ENCODE measurements around the gene SHC4. TPM values are rescaled to one million over a fixed set of nuclear protein-coding genes. Genes with fewer than 3 reads are reported as not detected.

SHC4 gene
- total and polyA plus RNA-seq, 2 of the 8 experiments (the other 6 are each of a cell fraction or from before 2014, with no cell fraction given): 0.15 to 0.30 TPM

DNA sequence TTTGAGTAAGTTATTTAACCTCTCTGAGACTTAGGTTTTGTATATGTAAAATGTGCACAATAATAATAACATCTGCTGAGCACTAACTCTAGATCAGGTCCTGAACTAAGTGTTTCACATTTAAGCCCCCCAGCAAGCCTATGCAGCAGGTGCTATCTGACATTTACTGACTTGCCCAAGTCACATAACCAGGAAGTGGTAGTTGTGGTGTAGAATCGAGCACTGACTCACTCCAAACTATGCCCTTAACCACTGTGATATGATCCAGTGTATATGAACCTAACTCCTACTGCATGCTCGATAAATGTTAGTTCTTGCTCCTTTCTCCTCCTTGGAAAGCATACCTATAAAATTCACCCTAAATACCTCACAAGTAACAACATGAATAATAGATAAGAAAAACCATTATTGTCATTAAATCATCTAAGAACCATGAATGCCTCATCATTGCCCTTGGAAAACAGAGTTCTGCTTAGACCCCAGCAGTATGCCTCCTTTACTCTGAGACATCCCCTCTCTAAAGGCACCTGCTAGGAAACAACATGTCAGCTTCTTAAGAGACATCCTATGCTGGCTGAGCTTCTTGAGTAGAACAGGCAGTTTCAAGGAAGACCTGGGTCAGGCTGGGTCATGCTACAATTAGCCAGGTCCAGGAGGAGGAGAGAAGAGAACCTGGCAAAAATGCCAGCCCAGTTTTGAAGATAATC is 3.0 kb upstream of the SHC4 start (continued):
- TF ChIP-seq, protein P1, sequence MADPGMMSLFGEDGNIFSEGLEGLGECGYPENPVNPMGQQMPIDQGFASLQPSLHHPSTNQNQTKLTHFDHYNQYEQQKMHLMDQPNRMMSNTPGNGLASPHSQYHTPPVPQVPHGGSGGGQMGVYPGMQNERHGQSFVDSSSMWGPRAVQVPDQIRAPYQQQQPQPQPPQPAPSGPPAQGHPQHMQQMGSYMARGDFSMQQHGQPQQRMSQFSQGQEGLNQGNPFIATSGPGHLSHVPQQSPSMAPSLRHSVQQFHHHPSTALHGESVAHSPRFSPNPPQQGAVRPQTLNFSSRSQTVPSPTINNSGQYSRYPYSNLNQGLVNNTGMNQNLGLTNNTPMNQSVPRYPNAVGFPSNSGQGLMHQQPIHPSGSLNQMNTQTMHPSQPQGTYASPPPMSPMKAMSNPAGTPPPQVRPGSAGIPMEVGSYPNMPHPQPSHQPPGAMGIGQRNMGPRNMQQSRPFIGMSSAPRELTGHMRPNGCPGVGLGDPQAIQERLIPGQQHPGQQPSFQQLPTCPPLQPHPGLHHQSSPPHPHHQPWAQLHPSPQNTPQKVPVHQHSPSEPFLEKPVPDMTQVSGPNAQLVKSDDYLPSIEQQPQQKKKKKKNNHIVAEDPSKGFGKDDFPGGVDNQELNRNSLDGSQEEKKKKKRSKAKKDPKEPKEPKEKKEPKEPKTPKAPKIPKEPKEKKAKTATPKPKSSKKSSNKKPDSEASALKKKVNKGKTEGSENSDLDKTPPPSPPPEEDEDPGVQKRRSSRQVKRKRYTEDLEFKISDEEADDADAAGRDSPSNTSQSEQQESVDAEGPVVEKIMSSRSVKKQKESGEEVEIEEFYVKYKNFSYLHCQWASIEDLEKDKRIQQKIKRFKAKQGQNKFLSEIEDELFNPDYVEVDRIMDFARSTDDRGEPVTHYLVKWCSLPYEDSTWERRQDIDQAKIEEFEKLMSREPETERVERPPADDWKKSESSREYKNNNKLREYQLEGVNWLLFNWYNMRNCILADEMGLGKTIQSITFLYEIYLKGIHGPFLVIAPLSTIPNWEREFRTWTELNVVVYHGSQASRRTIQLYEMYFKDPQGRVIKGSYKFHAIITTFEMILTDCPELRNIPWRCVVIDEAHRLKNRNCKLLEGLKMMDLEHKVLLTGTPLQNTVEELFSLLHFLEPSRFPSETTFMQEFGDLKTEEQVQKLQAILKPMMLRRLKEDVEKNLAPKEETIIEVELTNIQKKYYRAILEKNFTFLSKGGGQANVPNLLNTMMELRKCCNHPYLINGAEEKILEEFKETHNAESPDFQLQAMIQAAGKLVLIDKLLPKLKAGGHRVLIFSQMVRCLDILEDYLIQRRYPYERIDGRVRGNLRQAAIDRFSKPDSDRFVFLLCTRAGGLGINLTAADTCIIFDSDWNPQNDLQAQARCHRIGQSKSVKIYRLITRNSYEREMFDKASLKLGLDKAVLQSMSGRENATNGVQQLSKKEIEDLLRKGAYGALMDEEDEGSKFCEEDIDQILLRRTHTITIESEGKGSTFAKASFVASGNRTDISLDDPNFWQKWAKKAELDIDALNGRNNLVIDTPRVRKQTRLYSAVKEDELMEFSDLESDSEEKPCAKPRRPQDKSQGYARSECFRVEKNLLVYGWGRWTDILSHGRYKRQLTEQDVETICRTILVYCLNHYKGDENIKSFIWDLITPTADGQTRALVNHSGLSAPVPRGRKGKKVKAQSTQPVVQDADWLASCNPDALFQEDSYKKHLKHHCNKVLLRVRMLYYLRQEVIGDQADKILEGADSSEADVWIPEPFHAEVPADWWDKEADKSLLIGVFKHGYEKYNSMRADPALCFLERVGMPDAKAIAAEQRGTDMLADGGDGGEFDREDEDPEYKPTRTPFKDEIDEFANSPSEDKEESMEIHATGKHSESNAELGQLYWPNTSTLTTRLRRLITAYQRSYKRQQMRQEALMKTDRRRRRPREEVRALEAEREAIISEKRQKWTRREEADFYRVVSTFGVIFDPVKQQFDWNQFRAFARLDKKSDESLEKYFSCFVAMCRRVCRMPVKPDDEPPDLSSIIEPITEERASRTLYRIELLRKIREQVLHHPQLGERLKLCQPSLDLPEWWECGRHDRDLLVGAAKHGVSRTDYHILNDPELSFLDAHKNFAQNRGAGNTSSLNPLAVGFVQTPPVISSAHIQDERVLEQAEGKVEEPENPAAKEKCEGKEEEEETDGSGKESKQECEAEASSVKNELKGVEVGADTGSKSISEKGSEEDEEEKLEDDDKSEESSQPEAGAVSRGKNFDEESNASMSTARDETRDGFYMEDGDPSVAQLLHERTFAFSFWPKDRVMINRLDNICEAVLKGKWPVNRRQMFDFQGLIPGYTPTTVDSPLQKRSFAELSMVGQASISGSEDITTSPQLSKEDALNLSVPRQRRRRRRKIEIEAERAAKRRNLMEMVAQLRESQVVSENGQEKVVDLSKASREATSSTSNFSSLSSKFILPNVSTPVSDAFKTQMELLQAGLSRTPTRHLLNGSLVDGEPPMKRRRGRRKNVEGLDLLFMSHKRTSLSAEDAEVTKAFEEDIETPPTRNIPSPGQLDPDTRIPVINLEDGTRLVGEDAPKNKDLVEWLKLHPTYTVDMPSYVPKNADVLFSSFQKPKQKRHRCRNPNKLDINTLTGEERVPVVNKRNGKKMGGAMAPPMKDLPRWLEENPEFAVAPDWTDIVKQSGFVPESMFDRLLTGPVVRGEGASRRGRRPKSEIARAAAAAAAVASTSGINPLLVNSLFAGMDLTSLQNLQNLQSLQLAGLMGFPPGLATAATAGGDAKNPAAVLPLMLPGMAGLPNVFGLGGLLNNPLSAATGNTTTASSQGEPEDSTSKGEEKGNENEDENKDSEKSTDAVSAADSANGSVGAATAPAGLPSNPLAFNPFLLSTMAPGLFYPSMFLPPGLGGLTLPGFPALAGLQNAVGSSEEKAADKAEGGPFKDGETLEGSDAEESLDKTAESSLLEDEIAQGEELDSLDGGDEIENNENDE (IDR thresholded peaks at IDR 0.05; ENCODE audit: insufficient replicate concordance, low read length): no peak
- TF ChIP-seq PHF8 (conservative IDR thresholded peaks at IDR 0.05; ENCODE audit: low read depth, low read length) (no peak), TAF1 (IDR thresholded peaks at IDR 0.05; ENCODE audit: low read depth, low read length) (no peak), RBBP5 (IDR thresholded peaks at IDR 0.05; ENCODE audit: borderline replicate concordance, low read depth, low read length) (no peak), TCF12 (IDR thresholded peaks at IDR 0.05; ENCODE audit: low read depth, low read length) (no peak), ZNF274 (IDR thresholded peaks at IDR 0.05; ENCODE audit: borderline replicate concordance, extremely low read depth, low read length) (no peak), CHD2 (IDR thresholded peaks at IDR 0.05; ENCODE audit: low read length) (no peak), GABPA (IDR thresholded peaks at IDR 0.05; ENCODE audit: borderline replicate concordance, insufficient read depth, low read length) (no peak), POLR2A (IDR thresholded peaks at IDR 0.05; ENCODE audit: control extremely low read depth in 1 of 2, low read depth in 2 of 2, low read length in 2 of 2) (no peak), EZH2 (IDR thresholded peaks at IDR 0.05; ENCODE audit: low read depth, low read length, severe bottlenecking) (no peak), EGR1 (IDR thresholded peaks at IDR 0.05; ENCODE audit: borderline replicate concordance, low read depth, low read length) (no peak)
